K562 (cell line): ENCODE results near the gene CPSF4L. TPM values are rescaled to one million over a fixed set of nuclear protein-coding genes. Genes with fewer than 3 reads are reported as not detected.

Experiments
- BACH1 ChIP-seq: fragments of 200-800 bp; sonication (Bioruptor generic); IDR thresholded peaks from 2 replicates; pipeline ENCODE4 v1.6.1; 2016; ENCODE audit warnings: missing genetic modification characterization, missing compliant biosample characterization
- DPF2 ChIP-seq: fragments of 450-650 bp; IDR thresholded peaks from 2 replicates; pipeline ENCODE4 v1.6.1; 2016
- FOS ChIP-seq: IDR thresholded peaks from 3 replicates; pipeline ENCODE4 v1.6.1; 2011; ENCODE audit not compliant: insufficient read length; ENCODE audit errors: extremely low read depth
- IFI16 ChIP-seq: fragments of 250-450 bp; sonication (Bioruptor Pico); IDR thresholded peaks from 2 replicates; pipeline ENCODE4 v2.1.2; 2022; ENCODE audit warnings: mild to moderate bottlenecking, inconsistent platforms
- NR2C2 ChIP-seq, 2 experiments: fragments of 200-800 bp in 1 of 2; sonication (Bioruptor generic) in 1 of 2; sonication (generic) in 1 of 2; formaldehyde crosslinking in 1 of 2; IDR thresholded peaks; 2 replicates each; pipeline versions ENCODE4 v1.6.1 to v1.8.0; 2016 to 2022; ENCODE audit warnings: mild to moderate bottlenecking in 1 of 2, missing compliant biosample characterization in 1 of 2, missing genetic modification characterization in 1 of 2, missing genetic modification reagents in 1 of 2
- POLR3G ChIP-seq: IDR thresholded peaks from 2 replicates; pipeline ENCODE4 v1.6.1; 2011; ENCODE audit not compliant: insufficient read length, insufficient replicate concordance; ENCODE audit errors: extremely low read depth
- RBM39 ChIP-seq: fragments of 200-400 bp; formaldehyde crosslinking; optimal IDR thresholded peaks from 2 replicates; pipeline ENCODE3; 2018; ENCODE audit warnings: low read depth, low read length
- STAT5A ChIP-seq: IDR thresholded peaks from 2 replicates; pipeline ENCODE4 v1.6.1; 2012; ENCODE audit warnings: low read length, inconsistent platforms, borderline replicate concordance
- TARDBP ChIP-seq: fragments of 450-650 bp; IDR thresholded peaks from 2 replicates; pipeline ENCODE4 v1.6.1; 2016
- ZNF280B ChIP-seq: fragments of 250-450 bp; sonication (Bioruptor Pico); IDR thresholded peaks from 2 replicates; pipeline ENCODE4 v1.5.1; 2021; ENCODE audit warnings: mild to moderate bottlenecking
- ZNF318 ChIP-seq, 2 experiments: fragments of 450-650 bp; IDR thresholded peaks; 2 replicates each; pipeline ENCODE4 v1.6.1; 2016; ENCODE audit warnings: mild to moderate bottlenecking in 2 of 2, borderline replicate concordance in 1 of 2, low read depth in 1 of 2, moderate library complexity in 1 of 2
- ZNF408 ChIP-seq: fragments of 250-450 bp; sonication (Bioruptor Pico); IDR thresholded peaks from 2 replicates; pipeline ENCODE4 v1.4.0; 2020; ENCODE audit warnings: low read depth, mild to moderate bottlenecking, moderate library complexity
- ZNF551 ChIP-seq: fragments of 250-450 bp; sonication (Bioruptor Pico); IDR thresholded peaks from 2 replicates; pipeline ENCODE4 v1.5.0; 2021; ENCODE audit warnings: mild to moderate bottlenecking, moderate library complexity
- ZNF699 ChIP-seq: fragments of 250-450 bp; sonication (Bioruptor Pico); IDR thresholded peaks from 2 replicates; pipeline ENCODE4 v1.8.0; 2021; ENCODE audit warnings: mild to moderate bottlenecking, moderate library complexity; ENCODE audit not compliant: insufficient replicate concordance
- polyA plus RNA-seq, 8 experiments: library from polyadenylated mRNA; depleted of rRNA in 4 of 8; stranded (reverse) in 5 of 8; unstranded in 3 of 8; fragments of >200 nt; fragmentation: Nextera tagmentation in 2 of 8; fragmentation: Illumina TruSeq in 1 of 8; extraction: Ambion mirVana in 2 of 8; extraction: Trizol in 1 of 8; gene quantifications; 2 replicates each; pipeline versions ENCODE4 v1.2.1 to v1.2.3, GENCODE V29; 2011 to 2014; ENCODE audit warnings: inconsistent platforms in 1 of 8, missing spikeins in 1 of 8
- total RNA-seq, 7 experiments: library from RNA; depleted of rRNA in 6 of 7; stranded (reverse); fragments of >200 nt in 6 of 7; fragmentation: Illumina TruSeq in 2 of 7; extraction: Trizol in 2 of 7; gene quantifications; 2 replicates each; pipeline versions ENCODE4 v1.2.1 to v1.2.3, GENCODE V29; 2011 to 2021; ENCODE audit warnings: low replicate concordance in 1 of 7
- TF ChIP-seq, protein P1 (sequence below), 2 experiments: fragments of 450-650 bp; IDR thresholded peaks; 2 replicates each; pipeline ENCODE4 v1.6.1; 2016
- TF ChIP-seq, protein P2 (sequence below): sonication (generic); IDR thresholded peaks from 2 replicates; pipeline ENCODE4 v1.6.1; 2016

The CPSF4L gene
- total and polyA plus RNA-seq, 9 of the 15 experiments (the other 6 are each of a cell fraction or from before 2014, with no cell fraction given): not detected

GRCh38 chr17:73228748-73229236 lies 32.9 kb downstream of the CPSF4L start (continued):
- TF ChIP-seq ZNF318 (IDR thresholded peaks at IDR 0.05; ENCODE audit: borderline replicate concordance in 1 of 2, low read depth in 1 of 2) (peak in 1 of 2 experiments; percentile 99; a peak in 2 of 4 replicates), BACH1 (peak; percentile 96), RBM39 (no peak), TARDBP (no peak), ZNF551 (CRISPR knock-in tag) (no peak), ZNF699 (CRISPR knock-in tag) (no peak), ZNF280B (CRISPR knock-in tag) (no peak), POLR3G (no peak), NR2C2 (CRISPR knock-in tag; IDR thresholded peaks at IDR 0.05) (no peak), NR2C2 (tag; IDR thresholded peaks at IDR 0.05) (no peak), FOS (no peak), STAT5A (peak; percentile 44; the same call in 1 of the 2 replicates), ZNF408 (CRISPR knock-in tag) (no peak), DPF2 (peak; percentile 92), IFI16 (no peak)
- TF ChIP-seq, protein P1, sequence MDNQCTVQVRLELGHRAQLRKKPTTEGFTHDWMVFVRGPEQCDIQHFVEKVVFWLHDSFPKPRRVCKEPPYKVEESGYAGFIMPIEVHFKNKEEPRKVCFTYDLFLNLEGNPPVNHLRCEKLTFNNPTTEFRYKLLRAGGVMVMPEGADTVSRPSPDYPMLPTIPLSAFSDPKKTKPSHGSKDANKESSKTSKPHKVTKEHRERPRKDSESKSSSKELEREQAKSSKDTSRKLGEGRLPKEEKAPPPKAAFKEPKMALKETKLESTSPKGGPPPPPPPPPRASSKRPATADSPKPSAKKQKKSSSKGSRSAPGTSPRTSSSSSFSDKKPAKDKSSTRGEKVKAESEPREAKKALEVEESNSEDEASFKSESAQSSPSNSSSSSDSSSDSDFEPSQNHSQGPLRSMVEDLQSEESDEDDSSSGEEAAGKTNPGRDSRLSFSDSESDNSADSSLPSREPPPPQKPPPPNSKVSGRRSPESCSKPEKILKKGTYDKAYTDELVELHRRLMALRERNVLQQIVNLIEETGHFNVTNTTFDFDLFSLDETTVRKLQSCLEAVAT (IDR thresholded peaks at IDR 0.05): no peak
- TF ChIP-seq, protein P2, sequence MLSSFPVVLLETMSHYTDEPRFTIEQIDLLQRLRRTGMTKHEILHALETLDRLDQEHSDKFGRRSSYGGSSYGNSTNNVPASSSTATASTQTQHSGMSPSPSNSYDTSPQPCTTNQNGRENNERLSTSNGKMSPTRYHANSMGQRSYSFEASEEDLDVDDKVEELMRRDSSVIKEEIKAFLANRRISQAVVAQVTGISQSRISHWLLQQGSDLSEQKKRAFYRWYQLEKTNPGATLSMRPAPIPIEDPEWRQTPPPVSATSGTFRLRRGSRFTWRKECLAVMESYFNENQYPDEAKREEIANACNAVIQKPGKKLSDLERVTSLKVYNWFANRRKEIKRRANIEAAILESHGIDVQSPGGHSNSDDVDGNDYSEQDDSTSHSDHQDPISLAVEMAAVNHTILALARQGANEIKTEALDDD: no peak; the same call in 1 of the 2 replicates
